OCI-LY7 (cell line): Measurements from ENCODE around the gene HIF1AN.

Experiments
- EZH2phosphoT487 ChIP-seq: fragments of 200-600 bp; sonication (generic); IDR thresholded peaks from 2 replicates; pipeline ENCODE4 v1.6.1; 2018; ENCODE audit warnings: low read depth, borderline replicate concordance, mild to moderate bottlenecking, mixed run types, antibody characterized with exemption, low read length, moderate library complexity, mixed read lengths
- TF ChIP-seq, protein P1 (sequence below): fragments of 200-600 bp; sonication (generic); conservative IDR thresholded peaks from 2 replicates; pipeline ENCODE4 v1.5.1; 2014; ENCODE audit warnings: mild to moderate bottlenecking, antibody characterized with exemption, low read length, moderate library complexity, mixed read lengths

GRCh38 chr10:100567249-100567648 lies 31.5 kb downstream of the HIF1AN start:
- no peak for TF ChIP-seq EZH2phosphoT487
- TF ChIP-seq, protein P1, sequence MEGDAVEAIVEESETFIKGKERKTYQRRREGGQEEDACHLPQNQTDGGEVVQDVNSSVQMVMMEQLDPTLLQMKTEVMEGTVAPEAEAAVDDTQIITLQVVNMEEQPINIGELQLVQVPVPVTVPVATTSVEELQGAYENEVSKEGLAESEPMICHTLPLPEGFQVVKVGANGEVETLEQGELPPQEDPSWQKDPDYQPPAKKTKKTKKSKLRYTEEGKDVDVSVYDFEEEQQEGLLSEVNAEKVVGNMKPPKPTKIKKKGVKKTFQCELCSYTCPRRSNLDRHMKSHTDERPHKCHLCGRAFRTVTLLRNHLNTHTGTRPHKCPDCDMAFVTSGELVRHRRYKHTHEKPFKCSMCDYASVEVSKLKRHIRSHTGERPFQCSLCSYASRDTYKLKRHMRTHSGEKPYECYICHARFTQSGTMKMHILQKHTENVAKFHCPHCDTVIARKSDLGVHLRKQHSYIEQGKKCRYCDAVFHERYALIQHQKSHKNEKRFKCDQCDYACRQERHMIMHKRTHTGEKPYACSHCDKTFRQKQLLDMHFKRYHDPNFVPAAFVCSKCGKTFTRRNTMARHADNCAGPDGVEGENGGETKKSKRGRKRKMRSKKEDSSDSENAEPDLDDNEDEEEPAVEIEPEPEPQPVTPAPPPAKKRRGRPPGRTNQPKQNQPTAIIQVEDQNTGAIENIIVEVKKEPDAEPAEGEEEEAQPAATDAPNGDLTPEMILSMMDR: no peak
